Measurements from ENCODE around the gene TRAK2.
"Not testable (repeated sequence)": the region's sequence is repeated elsewhere in the genome, so short reads cannot be mapped to it uniquely, and the experiment has no call there.

The TRAK2 gene

GRCh38 chr2:201433394-201433995 is 17.8 kb downstream of the TRAK2 start:
- Histone ChIP-seq H3K36me3 (replicated peaks) (no peaks in the 10 kb centered on the region), H3K4me3 (ENCODE audit: low read depth, low read length) (no peak overlapping the region), H3K27me3 (replicated peaks) (no peaks in the 10 kb centered on the region), H3K27ac (no peak overlapping the region)
- in situ Hi-C loops (cut with HindIII; ENCODE audit: low pct_ligation_motif_present, low sequenced_read_pairs) = no loop called here
- DNase-seq = no peak
- TF ChIP-seq, protein P1, sequence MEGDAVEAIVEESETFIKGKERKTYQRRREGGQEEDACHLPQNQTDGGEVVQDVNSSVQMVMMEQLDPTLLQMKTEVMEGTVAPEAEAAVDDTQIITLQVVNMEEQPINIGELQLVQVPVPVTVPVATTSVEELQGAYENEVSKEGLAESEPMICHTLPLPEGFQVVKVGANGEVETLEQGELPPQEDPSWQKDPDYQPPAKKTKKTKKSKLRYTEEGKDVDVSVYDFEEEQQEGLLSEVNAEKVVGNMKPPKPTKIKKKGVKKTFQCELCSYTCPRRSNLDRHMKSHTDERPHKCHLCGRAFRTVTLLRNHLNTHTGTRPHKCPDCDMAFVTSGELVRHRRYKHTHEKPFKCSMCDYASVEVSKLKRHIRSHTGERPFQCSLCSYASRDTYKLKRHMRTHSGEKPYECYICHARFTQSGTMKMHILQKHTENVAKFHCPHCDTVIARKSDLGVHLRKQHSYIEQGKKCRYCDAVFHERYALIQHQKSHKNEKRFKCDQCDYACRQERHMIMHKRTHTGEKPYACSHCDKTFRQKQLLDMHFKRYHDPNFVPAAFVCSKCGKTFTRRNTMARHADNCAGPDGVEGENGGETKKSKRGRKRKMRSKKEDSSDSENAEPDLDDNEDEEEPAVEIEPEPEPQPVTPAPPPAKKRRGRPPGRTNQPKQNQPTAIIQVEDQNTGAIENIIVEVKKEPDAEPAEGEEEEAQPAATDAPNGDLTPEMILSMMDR (IDR thresholded peaks at IDR 0.05; ENCODE audit: low read depth, low read length, missing control alignments) = no peak

DNA sequence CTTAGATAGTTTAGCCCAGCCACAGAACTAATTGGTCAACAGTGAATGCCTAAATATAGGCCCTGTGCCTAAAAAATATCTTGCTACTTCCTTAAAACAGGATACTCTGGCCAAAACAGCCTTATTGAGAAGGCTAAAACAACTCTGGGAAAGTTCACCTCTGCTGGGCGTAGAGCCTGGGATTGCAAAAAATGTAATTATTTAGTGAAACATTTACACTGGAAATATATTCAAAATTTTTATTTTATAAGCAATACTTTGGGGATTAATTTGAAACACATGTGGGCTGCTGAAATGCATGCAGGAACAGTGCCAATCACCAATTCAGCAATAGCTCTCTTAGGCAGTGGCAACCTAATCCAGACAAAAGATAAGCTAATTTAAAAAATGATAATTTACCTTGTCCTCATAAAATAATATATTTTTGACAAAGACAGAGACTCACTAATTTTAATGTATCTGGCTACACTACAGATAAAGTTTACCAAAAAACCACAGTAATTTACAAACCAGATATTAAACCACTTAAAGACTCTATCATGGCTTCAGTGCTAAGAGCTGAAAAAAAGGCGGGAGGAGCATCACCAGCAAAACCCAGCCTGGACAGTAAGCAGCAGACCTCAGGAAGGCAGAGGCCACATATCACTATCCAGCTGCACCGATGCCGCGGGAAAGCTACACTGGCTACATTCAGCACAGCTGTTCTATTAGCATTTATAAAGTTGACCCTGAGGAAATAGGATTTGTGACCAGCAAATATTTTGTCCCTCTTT is 18.5 kb downstream of the TRAK2 start:
- no peaks in the 10 kb centered on the region for H3K36me3 ChIP-seq (replicated peaks)
- no peaks in the 10 kb centered on the region for H3K27me3 ChIP-seq (replicated peaks)
- peak overlapping the region; percentile 57 for H3K27ac ChIP-seq
- TF ChIP-seq, protein P1 (IDR thresholded peaks at IDR 0.05; ENCODE audit: low read depth, low read length, missing control alignments) = no peak
- no peak overlapping the region for H3K4me3 ChIP-seq (ENCODE audit: low read depth, low read length)
- in situ Hi-C loops (cut with HindIII; ENCODE audit: low pct_ligation_motif_present, low sequenced_read_pairs) = no loop called here
- peak; percentile 27 for DNase-seq

DNA sequence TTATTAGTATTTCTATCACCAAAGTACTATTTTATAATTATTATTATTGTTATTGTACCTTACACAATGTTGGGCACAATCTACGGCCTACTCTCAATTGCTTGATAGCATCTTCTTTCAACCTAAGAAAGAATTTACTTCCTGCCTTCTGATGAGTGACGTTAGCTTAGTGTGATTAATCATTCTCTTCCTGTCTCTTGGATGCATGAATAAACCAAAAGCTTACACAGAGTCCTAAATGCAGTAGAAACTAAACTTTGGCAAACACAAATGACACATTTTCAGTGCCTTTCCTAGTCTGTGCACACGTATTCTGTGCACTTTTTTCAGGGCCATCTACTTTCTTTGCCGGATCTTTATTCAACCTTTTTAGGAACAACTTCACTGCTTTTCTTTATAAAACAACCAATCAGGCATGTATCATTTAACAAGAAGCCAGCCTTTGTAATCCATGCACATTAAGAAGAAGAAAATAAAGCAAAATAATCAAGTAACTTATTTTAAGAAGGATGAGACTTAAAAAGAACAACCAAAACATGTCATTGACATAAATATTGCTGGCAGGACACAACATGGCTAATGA is 19.1 kb downstream of the TRAK2 start:
- TF ChIP-seq, protein P1 (IDR thresholded peaks at IDR 0.05; ENCODE audit: low read depth, low read length, missing control alignments) = no peak
- Histone ChIP-seq H3K36me3 (replicated peaks) (no peaks in the 10 kb centered on the region), H3K4me3 (ENCODE audit: low read depth, low read length) (no peak overlapping the region), H3K27me3 (replicated peaks) (no peaks in the 10 kb centered on the region), H3K27ac (peak overlapping the region; percentile 57)
- in situ Hi-C loops (cut with HindIII; ENCODE audit: low pct_ligation_motif_present, low sequenced_read_pairs) = no loop called here
- peak; percentile 50 for DNase-seq

- Histone ChIP-seq H3K27me3 (replicated peaks) (no peaks in the 10 kb centered on the region), H3K4me3 (ENCODE audit: low read depth, low read length) (no peak overlapping the region), H3K36me3 (replicated peaks) (no peaks in the 10 kb centered on the region), H3K27ac (no peak overlapping the region)
- TF ChIP-seq, protein P1 (IDR thresholded peaks at IDR 0.05; ENCODE audit: low read depth, low read length, missing control alignments) = no peak
- in situ Hi-C loops (cut with HindIII; ENCODE audit: low pct_ligation_motif_present, low sequenced_read_pairs) = no loop called here
- no peak for DNase-seq
Measured at GRCh38 chr2:201430839-201431238, 20.4 kb downstream of the TRAK2 start.

GRCh38 chr2:201430322-201430721 is 20.9 kb downstream of the TRAK2 start:
- DNase-seq; H3K36me3 ChIP-seq (replicated peaks); H3K4me3 ChIP-seq (ENCODE audit: low read depth, low read length); H3K27me3 ChIP-seq (replicated peaks); H3K27ac ChIP-seq; in situ Hi-C loops (cut with HindIII; ENCODE audit: low pct_ligation_motif_present, low sequenced_read_pairs): not testable (repeated sequence)

GRCh38 chr2:201429835-201430234 is 21.4 kb downstream of the TRAK2 start:
- DNase-seq; H3K36me3 ChIP-seq (replicated peaks); H3K27ac ChIP-seq; H3K27me3 ChIP-seq (replicated peaks); H3K4me3 ChIP-seq (ENCODE audit: low read depth, low read length); in situ Hi-C loops (cut with HindIII; ENCODE audit: low pct_ligation_motif_present, low sequenced_read_pairs): not testable (repeated sequence)

DNA sequence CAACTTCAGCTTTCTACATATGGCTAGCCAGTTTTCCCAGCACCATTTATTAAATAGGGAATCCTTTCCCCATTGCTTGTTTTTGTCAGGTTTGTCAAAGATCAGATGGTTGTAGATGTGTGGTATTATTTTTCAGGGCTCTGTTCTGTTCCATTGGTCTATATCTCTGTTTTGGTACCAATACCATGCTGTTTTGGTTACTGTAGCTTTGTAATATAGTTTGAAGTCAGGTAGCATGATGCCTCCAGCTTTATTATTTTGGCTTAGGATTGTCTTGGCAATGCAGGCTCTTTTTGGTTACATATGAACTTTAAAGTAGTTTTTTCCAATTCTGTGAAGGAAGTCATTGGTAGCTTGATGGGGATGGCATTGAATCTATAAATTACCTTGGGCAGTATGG is 22.9 kb downstream of the TRAK2 start:
- DNase-seq; H3K27ac ChIP-seq; H3K4me3 ChIP-seq (ENCODE audit: low read depth, low read length); in situ Hi-C loops (cut with HindIII; ENCODE audit: low pct_ligation_motif_present, low sequenced_read_pairs); H3K36me3 ChIP-seq (replicated peaks); H3K27me3 ChIP-seq (replicated peaks): not testable (repeated sequence)

Measured in brain microvascular endothelial cell (primary cell).